Ishikawa (cell line): ENCODE data around the gene CSNK1G2.

ENCODE experiments used
- CEBPB ChIP-seq: IDR thresholded peaks from 2 replicates; pipeline ENCODE4 v1.6.1; 2012
- CREB1 ChIP-seq: IDR thresholded peaks from 2 replicates; pipeline ENCODE4 v1.6.1; 2012; ENCODE audit warnings: low read depth
- EGR1 ChIP-seq: IDR thresholded peaks from 2 replicates; pipeline ENCODE4 v1.6.1; 2012
- EP300 ChIP-seq: IDR thresholded peaks from 2 replicates; pipeline ENCODE4 v1.6.1; 2012; ENCODE audit warnings: borderline replicate concordance
- FOXM1 ChIP-seq: IDR thresholded peaks from 2 replicates; pipeline ENCODE4 v1.6.1; 2012; ENCODE audit warnings: low read depth, borderline replicate concordance
- NFIC ChIP-seq: IDR thresholded peaks from 2 replicates; pipeline ENCODE4 v1.6.1; 2012
- RAD21 ChIP-seq: IDR thresholded peaks from 2 replicates; pipeline ENCODE4 v1.6.1; 2012; ENCODE audit warnings: low read depth
- TAF1 ChIP-seq: IDR thresholded peaks from 2 replicates; pipeline ENCODE4 v1.6.1; 2012; ENCODE audit warnings: low read depth, mild to moderate bottlenecking
- TCF12 ChIP-seq: IDR thresholded peaks from 2 replicates; pipeline ENCODE4 v1.6.1; 2012; ENCODE audit warnings: low read depth
- TEAD4 ChIP-seq: IDR thresholded peaks from 2 replicates; pipeline ENCODE4 v1.6.1; 2012
- YY1 ChIP-seq: IDR thresholded peaks from 2 replicates; pipeline ENCODE4 v1.6.1; 2012; ENCODE audit warnings: low read depth
- ZBTB7A ChIP-seq: IDR thresholded peaks from 2 replicates; pipeline ENCODE4 v1.6.1; 2012; ENCODE audit warnings: low read depth
- TF ChIP-seq, protein P1 (sequence below): IDR thresholded peaks from 2 replicates; pipeline ENCODE4 v1.6.1; 2012
- TF ChIP-seq, protein P2 (sequence below): IDR thresholded peaks from 2 replicates; pipeline ENCODE4 v1.6.1; 2012; ENCODE audit warnings: low read depth, mild to moderate bottlenecking
- TF ChIP-seq, protein P3 (sequence below): IDR thresholded peaks from 2 replicates; pipeline ENCODE4 v1.6.1; 2012

Gene CSNK1G2

DNA sequence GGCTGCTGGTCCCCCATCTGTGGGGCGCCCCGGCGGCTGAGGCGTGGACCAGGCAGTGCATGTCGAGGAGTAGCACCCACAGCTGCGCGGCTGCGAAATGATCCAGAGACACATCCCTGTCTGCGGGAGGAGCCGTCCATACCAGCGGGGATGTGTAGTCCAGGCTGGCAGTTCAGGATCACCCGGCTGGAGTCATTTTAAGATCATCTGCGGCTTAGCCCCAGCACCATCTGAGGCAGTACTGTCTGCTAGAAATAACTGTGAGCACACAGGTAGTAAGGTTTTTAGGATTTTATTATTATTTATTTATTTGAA is 32.7 kb upstream of the CSNK1G2 start:
- TF ChIP-seq TAF1: no peak
- TF ChIP-seq TCF12: no peak
- no peak for TF ChIP-seq NFIC
- TF ChIP-seq, protein P1, sequence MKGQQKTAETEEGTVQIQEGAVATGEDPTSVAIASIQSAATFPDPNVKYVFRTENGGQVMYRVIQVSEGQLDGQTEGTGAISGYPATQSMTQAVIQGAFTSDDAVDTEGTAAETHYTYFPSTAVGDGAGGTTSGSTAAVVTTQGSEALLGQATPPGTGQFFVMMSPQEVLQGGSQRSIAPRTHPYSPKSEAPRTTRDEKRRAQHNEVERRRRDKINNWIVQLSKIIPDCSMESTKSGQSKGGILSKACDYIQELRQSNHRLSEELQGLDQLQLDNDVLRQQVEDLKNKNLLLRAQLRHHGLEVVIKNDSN: no peak
- TF ChIP-seq EP300: no peak
- TF ChIP-seq CREB1: no peak
- no peak for TF ChIP-seq FOXM1
- TF ChIP-seq CEBPB: no peak
- no peak for TF ChIP-seq TEAD4
- no peak for TF ChIP-seq EGR1
- TF ChIP-seq, protein P2, sequence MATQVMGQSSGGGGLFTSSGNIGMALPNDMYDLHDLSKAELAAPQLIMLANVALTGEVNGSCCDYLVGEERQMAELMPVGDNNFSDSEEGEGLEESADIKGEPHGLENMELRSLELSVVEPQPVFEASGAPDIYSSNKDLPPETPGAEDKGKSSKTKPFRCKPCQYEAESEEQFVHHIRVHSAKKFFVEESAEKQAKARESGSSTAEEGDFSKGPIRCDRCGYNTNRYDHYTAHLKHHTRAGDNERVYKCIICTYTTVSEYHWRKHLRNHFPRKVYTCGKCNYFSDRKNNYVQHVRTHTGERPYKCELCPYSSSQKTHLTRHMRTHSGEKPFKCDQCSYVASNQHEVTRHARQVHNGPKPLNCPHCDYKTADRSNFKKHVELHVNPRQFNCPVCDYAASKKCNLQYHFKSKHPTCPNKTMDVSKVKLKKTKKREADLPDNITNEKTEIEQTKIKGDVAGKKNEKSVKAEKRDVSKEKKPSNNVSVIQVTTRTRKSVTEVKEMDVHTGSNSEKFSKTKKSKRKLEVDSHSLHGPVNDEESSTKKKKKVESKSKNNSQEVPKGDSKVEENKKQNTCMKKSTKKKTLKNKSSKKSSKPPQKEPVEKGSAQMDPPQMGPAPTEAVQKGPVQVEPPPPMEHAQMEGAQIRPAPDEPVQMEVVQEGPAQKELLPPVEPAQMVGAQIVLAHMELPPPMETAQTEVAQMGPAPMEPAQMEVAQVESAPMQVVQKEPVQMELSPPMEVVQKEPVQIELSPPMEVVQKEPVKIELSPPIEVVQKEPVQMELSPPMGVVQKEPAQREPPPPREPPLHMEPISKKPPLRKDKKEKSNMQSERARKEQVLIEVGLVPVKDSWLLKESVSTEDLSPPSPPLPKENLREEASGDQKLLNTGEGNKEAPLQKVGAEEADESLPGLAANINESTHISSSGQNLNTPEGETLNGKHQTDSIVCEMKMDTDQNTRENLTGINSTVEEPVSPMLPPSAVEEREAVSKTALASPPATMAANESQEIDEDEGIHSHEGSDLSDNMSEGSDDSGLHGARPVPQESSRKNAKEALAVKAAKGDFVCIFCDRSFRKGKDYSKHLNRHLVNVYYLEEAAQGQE: no peak
- no peak for TF ChIP-seq ZBTB7A
- no peak for TF ChIP-seq RAD21
- TF ChIP-seq, protein P3, sequence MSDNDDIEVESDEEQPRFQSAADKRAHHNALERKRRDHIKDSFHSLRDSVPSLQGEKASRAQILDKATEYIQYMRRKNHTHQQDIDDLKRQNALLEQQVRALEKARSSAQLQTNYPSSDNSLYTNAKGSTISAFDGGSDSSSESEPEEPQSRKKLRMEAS: no peak
- no peak for TF ChIP-seq YY1

DNA sequence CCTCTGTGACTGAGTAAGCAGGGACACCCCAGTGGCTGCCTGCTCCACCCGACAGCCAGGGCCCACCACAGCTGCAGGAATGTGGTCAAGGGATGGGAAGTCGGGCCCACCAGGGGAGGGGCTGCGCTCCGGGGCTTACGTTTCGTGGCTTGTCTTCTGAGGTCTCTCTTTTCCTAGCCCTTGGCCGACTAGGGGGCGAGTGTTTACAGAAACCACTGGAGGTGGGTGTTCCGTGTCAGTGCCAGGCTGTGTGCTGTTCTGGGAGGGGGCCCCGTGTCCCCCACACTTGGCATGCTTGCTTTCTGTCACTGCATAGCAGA is 31.3 kb upstream of the CSNK1G2 start:
- no peak for TF ChIP-seq FOXM1
- no peak for TF ChIP-seq TCF12
- TF ChIP-seq CREB1: no peak
- no peak for TF ChIP-seq YY1
- TF ChIP-seq TEAD4: no peak
- no peak for TF ChIP-seq EGR1
- TF ChIP-seq, protein P2: no peak
- TF ChIP-seq, protein P1: no peak
- no peak for TF ChIP-seq NFIC
- no peak for TF ChIP-seq TAF1
- no peak for TF ChIP-seq ZBTB7A
- no peak for TF ChIP-seq CEBPB
- TF ChIP-seq, protein P3: no peak
- no peak for TF ChIP-seq RAD21
- no peak for TF ChIP-seq EP300

DNA sequence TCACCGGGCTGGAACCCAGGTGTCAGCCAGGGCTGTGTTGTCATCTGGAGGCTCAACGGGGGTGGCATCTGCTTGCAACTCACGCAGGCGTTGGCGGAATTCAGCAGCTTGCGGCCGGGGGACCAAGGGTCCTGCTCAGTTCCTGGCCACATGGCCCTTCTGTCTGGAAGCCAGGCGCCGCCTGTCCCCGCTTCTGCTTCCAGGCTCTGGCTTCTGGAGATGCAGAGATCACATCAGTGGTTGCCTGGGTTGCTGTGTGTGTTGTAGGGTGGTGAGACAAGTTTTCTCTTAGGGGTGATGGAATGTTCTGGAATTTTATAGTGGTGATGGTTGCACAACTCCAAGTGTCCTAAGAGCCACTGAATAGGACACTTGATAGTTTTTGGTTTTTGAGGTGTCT is 30.8 kb upstream of the CSNK1G2 start:
- TF ChIP-seq CEBPB: 0 out of 2 replicates have a peak, but pooled peaks have one; percentile 10
- TF ChIP-seq, protein P1: no peak

DNA sequence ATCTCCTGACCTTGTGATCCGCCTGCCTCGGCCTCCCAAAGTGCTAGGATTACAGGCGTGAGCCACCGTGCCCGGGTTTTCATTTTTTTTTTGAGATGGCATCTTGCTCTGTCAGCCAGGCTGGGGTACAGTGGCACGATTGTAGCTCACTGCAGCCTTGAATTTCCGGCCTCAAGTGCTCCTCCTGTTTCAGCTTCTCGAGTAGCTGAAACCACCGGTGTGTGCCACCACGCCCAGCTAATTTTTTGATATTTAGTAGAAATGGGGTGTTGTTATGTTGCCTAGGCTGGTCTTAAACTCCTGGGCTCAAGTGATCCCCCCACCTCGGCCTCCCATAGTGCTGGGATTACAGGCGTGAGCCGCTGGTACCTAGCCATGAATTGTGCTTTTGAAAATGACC is 29.9 kb upstream of the CSNK1G2 start:
- TF ChIP-seq TAF1 (no peak), EP300 (no peak), RAD21 (no peak), TCF12 (no peak), NFIC (no peak), ZBTB7A (no peak), CEBPB (no peak), CREB1 (no peak)
- TF ChIP-seq, protein P3: no peak
- TF ChIP-seq, protein P2: no peak

DNA sequence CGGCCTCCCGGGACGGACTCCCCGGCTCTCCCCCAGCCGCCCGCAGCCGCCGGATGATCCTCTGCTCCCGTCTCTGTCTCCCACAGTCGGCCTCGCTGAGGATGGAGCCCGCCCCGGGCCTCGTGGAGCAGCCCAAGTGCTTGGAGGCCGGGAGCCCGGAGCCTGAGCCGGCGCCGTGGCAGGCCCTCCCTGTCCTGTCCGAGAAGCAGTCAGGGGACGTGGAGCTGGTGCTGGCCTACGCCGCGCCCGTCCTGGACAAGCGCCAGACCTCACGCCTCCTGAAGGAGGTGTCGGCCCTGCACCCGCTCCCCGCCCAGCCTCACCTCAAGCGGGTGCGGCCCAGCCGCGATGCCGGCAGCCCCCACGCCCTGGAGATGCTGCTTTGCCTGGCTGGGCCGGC is 29.0 kb upstream of the CSNK1G2 start:
- TF ChIP-seq, protein P1: no peak
- TF ChIP-seq, protein P3: peak; percentile 83
- TF ChIP-seq CREB1 (no peak), EP300 (no peak), RAD21 (no peak), CEBPB (no peak), NFIC (peak; percentile 76), FOXM1 (no peak), TAF1 (no peak), ZBTB7A (0 out of 2 replicates have a peak, but pooled peaks have one; percentile 36)
- TF ChIP-seq, protein P2: no peak
